Measurements from ENCODE around the gene NMNAT1. TPM values are rescaled to one million over a fixed set of nuclear protein-coding genes. Genes with fewer than 3 reads are reported as not detected.

Gene NMNAT1
- total and polyA plus RNA-seq, 2 experiments from 2014 or later, result 6.8 to 10.2 TPM

DNA sequence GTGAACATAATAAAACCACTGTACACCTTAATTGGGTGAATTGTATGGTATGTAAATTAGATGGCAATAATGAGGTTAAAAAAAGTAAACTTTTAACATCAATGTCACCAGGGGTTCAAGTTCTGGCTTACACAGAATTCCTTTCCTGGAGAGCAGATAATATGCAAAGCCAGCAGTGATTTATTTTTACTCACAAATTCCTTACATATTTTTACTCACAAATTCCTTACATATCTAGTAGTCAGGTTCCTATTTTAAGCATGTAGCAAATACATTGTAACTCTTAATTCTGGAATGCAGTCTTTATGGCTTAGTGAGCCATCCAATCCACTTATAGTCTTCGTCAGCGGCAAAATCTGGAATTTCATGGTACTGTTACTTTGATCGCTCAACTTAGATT is 88.2 kb downstream of the NMNAT1 start:
- Histone ChIP-seq H3K9me3 (ENCODE audit: low read depth) (no peaks in the 10 kb centered on the region), H2AFZ (no peak overlapping the region), H3K79me2 (peaks cover 28% of the 10 kb centered on the region), H3K4me2 (no peak overlapping the region), H3K36me3 (replicated peaks; ENCODE audit: insufficient read depth, low read depth) (no peaks in the 10 kb centered on the region), H3K9me2 (replicated peaks; ENCODE audit: insufficient read depth) (no peaks in the 10 kb centered on the region), H3K4me1 (ENCODE audit: insufficient read depth) (peaks cover 4% of the 10 kb centered on the region), H3K27ac (no peak overlapping the region), H3K4me3 (no peak overlapping the region), H3K27me3 (no peaks in the 10 kb centered on the region), H4K20me1 (ENCODE audit: insufficient read depth, poor library complexity, severe bottlenecking) (no peaks in the 10 kb centered on the region)
- no peak for DNase-seq (ENCODE audit: low spot score)
- WGBS (ENCODE audit: low lambda C conversion rate, missing lambda C conversion rate), result 69% methylated on average over 3 of the region's 3 CpGs
- TF ChIP-seq EZH2 (IDR thresholded peaks at IDR 0.05; ENCODE audit: borderline replicate concordance) (no peak), EZH2phosphoT487 (IDR thresholded peaks at IDR 0.05; ENCODE audit: low read depth, severe bottlenecking, unreplicated experiment) (no peak)
- TF ChIP-seq, protein P1, sequence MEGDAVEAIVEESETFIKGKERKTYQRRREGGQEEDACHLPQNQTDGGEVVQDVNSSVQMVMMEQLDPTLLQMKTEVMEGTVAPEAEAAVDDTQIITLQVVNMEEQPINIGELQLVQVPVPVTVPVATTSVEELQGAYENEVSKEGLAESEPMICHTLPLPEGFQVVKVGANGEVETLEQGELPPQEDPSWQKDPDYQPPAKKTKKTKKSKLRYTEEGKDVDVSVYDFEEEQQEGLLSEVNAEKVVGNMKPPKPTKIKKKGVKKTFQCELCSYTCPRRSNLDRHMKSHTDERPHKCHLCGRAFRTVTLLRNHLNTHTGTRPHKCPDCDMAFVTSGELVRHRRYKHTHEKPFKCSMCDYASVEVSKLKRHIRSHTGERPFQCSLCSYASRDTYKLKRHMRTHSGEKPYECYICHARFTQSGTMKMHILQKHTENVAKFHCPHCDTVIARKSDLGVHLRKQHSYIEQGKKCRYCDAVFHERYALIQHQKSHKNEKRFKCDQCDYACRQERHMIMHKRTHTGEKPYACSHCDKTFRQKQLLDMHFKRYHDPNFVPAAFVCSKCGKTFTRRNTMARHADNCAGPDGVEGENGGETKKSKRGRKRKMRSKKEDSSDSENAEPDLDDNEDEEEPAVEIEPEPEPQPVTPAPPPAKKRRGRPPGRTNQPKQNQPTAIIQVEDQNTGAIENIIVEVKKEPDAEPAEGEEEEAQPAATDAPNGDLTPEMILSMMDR (IDR thresholded peaks at IDR 0.05; ENCODE audit: poor library complexity), result no peak

- Histone ChIP-seq H3K9me3 (ENCODE audit: low read depth) (no peaks in the 10 kb centered on the region), H3K4me2 (peak within 1 kb of the TSS; percentile 89), H3K4me3 (peak within 1 kb of the TSS; percentile 92), H3K79me2 (peaks cover 41% of the 10 kb centered on the region), H2AFZ (peak within 1 kb of the TSS; percentile 85), H3K36me3 (replicated peaks; ENCODE audit: insufficient read depth, low read depth) (no peaks in the 10 kb centered on the region), H3K27me3 (no peaks in the 10 kb centered on the region), H3K4me1 (ENCODE audit: insufficient read depth) (peaks cover 4% of the 10 kb centered on the region), H3K27ac (peak within 1 kb of the TSS; percentile 87), H4K20me1 (ENCODE audit: insufficient read depth, poor library complexity, severe bottlenecking) (no peaks in the 10 kb centered on the region), H3K9me2 (replicated peaks; ENCODE audit: insufficient read depth) (no peaks in the 10 kb centered on the region)
- TF ChIP-seq, protein P1 (IDR thresholded peaks at IDR 0.05; ENCODE audit: poor library complexity), result peak; percentile 91
- no peak for TF ChIP-seq EZH2 (IDR thresholded peaks at IDR 0.05; ENCODE audit: borderline replicate concordance)
- no peak for TF ChIP-seq EZH2phosphoT487 (IDR thresholded peaks at IDR 0.05; ENCODE audit: low read depth, severe bottlenecking, unreplicated experiment)
- WGBS (ENCODE audit: low lambda C conversion rate, missing lambda C conversion rate), result under 1% methylated on average over 36 of the region's 73 CpGs
- DNase-seq (ENCODE audit: low spot score), result peak; percentile 100
Observed at GRCh38 chr1:10032590-10033358, 89.5 kb downstream of the NMNAT1 start, which contains the start of gene UBE4B. Gene UBE4B, plus strand, starts transcription at chr1:10032958. Its CDS starts 713 bp downstream, at chr1:10033671.

DNA sequence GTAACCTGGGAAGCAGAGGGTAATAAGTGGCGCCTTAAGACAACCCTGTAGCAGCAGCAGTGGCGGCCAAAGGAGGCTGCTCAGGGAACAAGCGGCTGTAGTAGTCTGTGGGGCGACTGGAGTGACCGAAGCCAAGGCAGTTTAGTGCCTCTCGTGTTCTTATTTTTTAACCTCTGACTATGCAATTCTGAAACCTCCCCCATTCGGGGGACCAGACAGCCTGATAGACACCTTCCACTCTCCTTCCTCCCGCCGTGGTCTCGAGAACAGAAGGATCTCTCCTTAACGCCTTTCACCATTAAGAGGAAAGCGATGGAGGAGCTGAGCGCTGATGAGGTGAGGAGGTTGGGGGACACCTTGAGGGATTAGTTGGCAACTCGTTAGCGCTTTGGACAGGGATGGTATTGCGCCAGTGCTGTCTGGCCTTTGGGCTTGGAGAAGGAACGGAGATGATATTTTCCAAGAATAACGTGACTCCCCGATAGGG is 90.1 kb downstream of the NMNAT1 start:
- peak overlapping the region; percentile 87 for H3K27ac ChIP-seq
- peak overlapping the region; percentile 89 for H3K4me2 ChIP-seq
- DNase-seq (ENCODE audit: low spot score), result peak; percentile 58
- peaks cover 4% of the 10 kb centered on the region for H3K4me1 ChIP-seq (ENCODE audit: insufficient read depth)
- no peaks in the 10 kb centered on the region for H4K20me1 ChIP-seq (ENCODE audit: insufficient read depth, poor library complexity, severe bottlenecking)
- no peaks in the 10 kb centered on the region for H3K9me2 ChIP-seq (replicated peaks; ENCODE audit: insufficient read depth)
- peak overlapping the region; percentile 67 for H2AFZ ChIP-seq
- H3K9me3 ChIP-seq (ENCODE audit: low read depth), result no peaks in the 10 kb centered on the region
- TF ChIP-seq EZH2phosphoT487 (IDR thresholded peaks at IDR 0.05; ENCODE audit: low read depth, severe bottlenecking, unreplicated experiment) (no peak), EZH2 (IDR thresholded peaks at IDR 0.05; ENCODE audit: borderline replicate concordance) (no peak)
- TF ChIP-seq, protein P1 (IDR thresholded peaks at IDR 0.05; ENCODE audit: poor library complexity), result no peak
- peak overlapping the region; percentile 92 for H3K4me3 ChIP-seq
- no peaks in the 10 kb centered on the region for H3K27me3 ChIP-seq
- no peaks in the 10 kb centered on the region for H3K36me3 ChIP-seq (replicated peaks; ENCODE audit: insufficient read depth, low read depth)
- peaks cover 47% of the 10 kb centered on the region for H3K79me2 ChIP-seq
- WGBS (ENCODE audit: low lambda C conversion rate, missing lambda C conversion rate), result under 1% methylated on average over 19 of the region's 19 CpGs

Small RNA genes within 50 kb of the gene (microRNA-seq; reads per million reads assigned to microRNA genes)
- gene MIR5697, result not detected

Small RNA genes within 50 kb of the gene (small RNA-seq; reads per million reads assigned to genes)
- not detected for gene MIR5697

Other genes starting within 250 kb of the NMNAT1 start
- gene CLSTN1, start 119.5 kb upstream of the NMNAT1 start, total RNA-seq, result 40.5 and 47.7 TPM in 2 replicates
- gene CLSTN1, start 119.5 kb upstream of the NMNAT1 start, polyA plus RNA-seq, result 64.9 and 74.2 TPM in 2 replicates
- 22.8 and 25.2 TPM in 2 replicates for gene CTNNBIP1, start 33.2 kb upstream of the NMNAT1 start, total RNA-seq
- 47.2 and 49.8 TPM in 2 replicates for gene CTNNBIP1, start 33.2 kb upstream of the NMNAT1 start, polyA plus RNA-seq
- 47.6 and 48.1 TPM in 2 replicates for gene LZIC, start 84 bp upstream of the NMNAT1 start, total RNA-seq
- gene LZIC, start 84 bp upstream of the NMNAT1 start, polyA plus RNA-seq, result 24.2 and 25.7 TPM in 2 replicates
- 0.50 and 2.0 TPM in 2 replicates for gene RBP7, start 53.8 kb downstream of the NMNAT1 start, total RNA-seq
- 0.25 and 0.61 TPM in 2 replicates for gene RBP7, start 53.8 kb downstream of the NMNAT1 start, polyA plus RNA-seq
- 32.2 and 41.1 TPM in 2 replicates for gene UBE4B, start 89.5 kb downstream of the NMNAT1 start, total RNA-seq
- gene UBE4B, start 89.5 kb downstream of the NMNAT1 start, polyA plus RNA-seq, result 18.7 and 23.5 TPM in 2 replicates